ENCODE results near the gene HOMER3. TPM values are rescaled to one million over a fixed set of nuclear protein-coding genes. Genes with fewer than 3 reads are reported as not detected.
"Not testable (repeated sequence)": the region's sequence is repeated elsewhere in the genome, so short reads cannot be mapped to it uniquely, and the experiment has no call there.

Gene HOMER3
- total RNA-seq, 2 experiments from 2014 or later: 0.67 to 1.1 TPM

GRCh38 chr19:18929311-18929710 lies 11.7 kb downstream of the HOMER3 start:
- Mint-ChIP-seq H3K9me3 (no peaks in the 10 kb centered on the region), H3K27ac (no peak overlapping the region), H3K4me3 (no peak overlapping the region), H3K36me3 (peaks cover 10% of the 10 kb centered on the region), H3K27me3 (peaks cover 7% of the 10 kb centered on the region), H3K4me1 (peaks cover 3% of the 10 kb centered on the region)
- DNase-seq: no peak
- ATAC-seq (ENCODE audit: low read depth): no peak
- POLR2A ChIA-PET: interaction anchor here (1.5 kb wide), 1 partner anchor 10 kb away, joined by 10 read pairs; the partner anchor contains the start of genes COPE and DDX49

GRCh38 chr19:18928018-18928805 lies 12.8 kb downstream of the HOMER3 start:
- DNase-seq (no peak), ATAC-seq (ENCODE audit: low read depth) (no peak)
- H3K4me1 Mint-ChIP-seq: peaks cover 3% of the 10 kb centered on the region
- no peak overlapping the region for H3K27ac Mint-ChIP-seq
- POLR2A ChIA-PET: interaction anchor here (1.5 kb wide), 1 partner anchor 9 kb away, joined by 10 read pairs; the partner anchor contains the start of genes COPE and DDX49
- peaks cover 12% of the 10 kb centered on the region for H3K36me3 Mint-ChIP-seq
- H3K9me3 Mint-ChIP-seq: no peaks in the 10 kb centered on the region
- no peak overlapping the region for H3K4me3 Mint-ChIP-seq
- H3K27me3 Mint-ChIP-seq: peaks cover 2% of the 10 kb centered on the region

- DNase-seq (no peak), ATAC-seq (ENCODE audit: low read depth) (no peak)
- Mint-ChIP-seq H3K27me3 (no peaks in the 10 kb centered on the region), H3K36me3 (peaks cover 16% of the 10 kb centered on the region), H3K4me1 (peaks cover 6% of the 10 kb centered on the region), H3K9me3 (no peaks in the 10 kb centered on the region), H3K27ac (no peak overlapping the region), H3K4me3 (no peak overlapping the region)
- POLR2A ChIA-PET: no interaction called here
Measured at GRCh38 chr19:18924684-18925213, 16.3 kb downstream of the HOMER3 start.

GRCh38 chr19:18922228-18922985 lies 18.6 kb downstream of the HOMER3 start:
- ATAC-seq (ENCODE audit: low read depth) (no peak), DNase-seq (no peak)
- peaks cover 16% of the 10 kb centered on the region for H3K36me3 Mint-ChIP-seq
- H3K4me1 Mint-ChIP-seq: peaks cover 13% of the 10 kb centered on the region
- H3K27me3 Mint-ChIP-seq: no peaks in the 10 kb centered on the region
- no peak overlapping the region for H3K27ac Mint-ChIP-seq
- H3K4me3 Mint-ChIP-seq: no peak overlapping the region
- H3K9me3 Mint-ChIP-seq: no peaks in the 10 kb centered on the region
- POLR2A ChIA-PET: no interaction called here

- DNase-seq: no peak
- Mint-ChIP-seq H3K27ac (no peak overlapping the region), H3K36me3 (peaks cover 19% of the 10 kb centered on the region), H3K4me1 (peaks cover 13% of the 10 kb centered on the region), H3K9me3 (no peaks in the 10 kb centered on the region), H3K27me3 (no peaks in the 10 kb centered on the region), H3K4me3 (no peak overlapping the region)
- ATAC-seq (ENCODE audit: low read depth): no peak
- POLR2A ChIA-PET: no interaction called here
Measured at GRCh38 chr19:18921593-18921992, 19.4 kb downstream of the HOMER3 start.

GRCh38 chr19:18920400-18920799 lies 20.6 kb downstream of the HOMER3 start:
- H3K27ac Mint-ChIP-seq: peak overlapping the region; percentile 94
- DNase-seq: no peak
- H3K4me1 Mint-ChIP-seq: peaks cover 16% of the 10 kb centered on the region
- POLR2A ChIA-PET: interaction anchor here (1.0 kb wide), 1 partner anchor 363 kb away, joined by 3 read pairs; the partner anchor contains the start of gene KXD1
- peak overlapping the region; percentile 93 for H3K4me3 Mint-ChIP-seq
- peaks cover 14% of the 10 kb centered on the region for H3K36me3 Mint-ChIP-seq
- H3K27me3 Mint-ChIP-seq: no peaks in the 10 kb centered on the region
- no peaks in the 10 kb centered on the region for H3K9me3 Mint-ChIP-seq
- ATAC-seq (ENCODE audit: low read depth): no peak

- no peaks in the 10 kb centered on the region for H3K9me3 Mint-ChIP-seq
Measured at GRCh38 chr19:18919900-18920214, 21.2 kb downstream of the HOMER3 start.

GRCh38 chr19:18919086-18919899 lies 21.7 kb downstream of the HOMER3 start, which contains the start of the genes COPE and DDX49:
Gene COPE, minus strand, starts transcription at chr19:18919387. Its CDS starts 39 bp downstream, at chr19:18919348.
Gene DDX49, plus strand, starts transcription at chr19:18919715. Its CDS starts 27 bp downstream, at chr19:18919742.
- ATAC-seq (ENCODE audit: low read depth) (peak; percentile 93), DNase-seq (peak; percentile 94)
- H3K4me1 Mint-ChIP-seq: peaks cover 16% of the 10 kb centered on the region
- H3K27me3 Mint-ChIP-seq: no peaks in the 10 kb centered on the region
- peak within 1 kb of the TSS; percentile 94 for H3K27ac Mint-ChIP-seq
- H3K9me3 Mint-ChIP-seq: no peaks in the 10 kb centered on the region
- POLR2A ChIA-PET: interaction anchor here (0.8 to 1.7 kb wide), 13 partner anchors 10 to 502 kb away, joined by 3 to 16 read pairs (median 3); partner anchors contain the start of genes KXD1, NR2C2AP, SLC25A42 and UBA52
- peak within 1 kb of the TSS; percentile 93 for H3K4me3 Mint-ChIP-seq
- peaks cover 10% of the 10 kb centered on the region for H3K36me3 Mint-ChIP-seq

More at GRCh38 chr19:18919900-18920214, 21.2 kb downstream of the HOMER3 start:
- peak overlapping the region; percentile 94 for H3K27ac Mint-ChIP-seq
- POLR2A ChIA-PET: interaction anchor here (0.8 to 1.7 kb wide), 10 partner anchors 9 to 499 kb away, joined by 3 to 16 read pairs (median 4); partner anchors contain the start of genes KXD1, NR2C2AP, SLC25A42 and UBA52
- ATAC-seq (ENCODE audit: low read depth) (no peak), DNase-seq (no peak)
- H3K4me3 Mint-ChIP-seq: peak overlapping the region; percentile 93
- H3K4me1 Mint-ChIP-seq: peaks cover 16% of the 10 kb centered on the region
- H3K36me3 Mint-ChIP-seq: peaks cover 14% of the 10 kb centered on the region
- no peaks in the 10 kb centered on the region for H3K27me3 Mint-ChIP-seq

GRCh38 chr19:18917593-18917992 lies 23.4 kb downstream of the HOMER3 start:
- Mint-ChIP-seq H3K36me3 (peaks cover 11% of the 10 kb centered on the region), H3K27ac (peak overlapping the region; percentile 30), H3K4me3 (peak overlapping the region; percentile 67), H3K4me1 (peaks cover 17% of the 10 kb centered on the region)
- ATAC-seq (ENCODE audit: low read depth); H3K27me3 Mint-ChIP-seq; H3K9me3 Mint-ChIP-seq; DNase-seq; POLR2A ChIA-PET: not testable (repeated sequence)

GRCh38 chr19:18915639-18916038 lies 25.4 kb downstream of the HOMER3 start:
- Mint-ChIP-seq H3K4me3 (no peak overlapping the region), H3K27ac (no peak overlapping the region), H3K36me3 (peaks cover 13% of the 10 kb centered on the region), H3K9me3 (peaks cover 2% of the 10 kb centered on the region), H3K27me3 (no peaks in the 10 kb centered on the region), H3K4me1 (peaks cover 17% of the 10 kb centered on the region)
- POLR2A ChIA-PET: no interaction called here
- ATAC-seq (ENCODE audit: low read depth): no peak
- no peak for DNase-seq

GRCh38 chr19:18913466-18913865 lies 27.6 kb downstream of the HOMER3 start:
- no peak for DNase-seq
- peaks cover 2% of the 10 kb centered on the region for H3K9me3 Mint-ChIP-seq
- no peaks in the 10 kb centered on the region for H3K27me3 Mint-ChIP-seq
- ATAC-seq (ENCODE audit: low read depth): no peak
- peaks cover 13% of the 10 kb centered on the region for H3K36me3 Mint-ChIP-seq
- no peak overlapping the region for H3K27ac Mint-ChIP-seq
- H3K4me3 Mint-ChIP-seq: no peak overlapping the region
- POLR2A ChIA-PET: no interaction called here
- H3K4me1 Mint-ChIP-seq: peaks cover 10% of the 10 kb centered on the region

- no peak overlapping the region for H3K27ac Mint-ChIP-seq
- POLR2A ChIA-PET: no interaction called here
Measured at GRCh38 chr19:18912933-18913332, 28.1 kb downstream of the HOMER3 start.

More at GRCh38 chr19:18912933-18913332, 28.1 kb downstream of the HOMER3 start:
- DNase-seq: no peak
- Mint-ChIP-seq H3K36me3 (peaks cover 13% of the 10 kb centered on the region), H3K27me3 (no peaks in the 10 kb centered on the region), H3K4me1 (peaks cover 9% of the 10 kb centered on the region), H3K9me3 (peaks cover 2% of the 10 kb centered on the region), H3K4me3 (no peak overlapping the region)
- ATAC-seq (ENCODE audit: low read depth): no peak

Data from activated naive CD8-positive, alpha-beta T cell treated with anti-CD3 and anti-CD28 coated beads, Interleukin-2, amount 10 ng/mL, durations not matched to agents 7 days and 5 days (primary cell).